ENCODE measurements around the gene CACTIN.

CACTIN gene

DNA sequence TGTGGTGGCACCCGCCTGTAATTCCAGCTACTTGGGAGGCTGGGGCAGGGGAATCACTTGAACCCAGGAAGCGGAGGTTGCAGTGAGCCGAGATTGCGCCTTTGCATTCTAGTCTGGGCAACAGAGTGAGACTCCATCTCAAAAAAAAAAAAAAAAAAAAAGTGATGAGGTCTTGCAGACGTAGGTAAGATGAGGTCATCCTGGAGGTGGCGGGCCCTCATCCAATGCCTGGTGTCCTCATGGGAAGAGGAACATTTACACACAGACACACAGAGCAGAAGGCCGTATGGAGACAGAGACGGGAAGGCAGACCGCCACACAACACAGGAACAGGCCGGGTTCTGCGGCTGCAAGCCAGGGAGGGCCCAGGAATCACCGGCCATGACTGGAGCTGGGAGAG is 4.4 kb downstream of the CACTIN start:
- DNase-seq, result no peak

- no peak for DNase-seq
Observed at GRCh38 chr19:3621689-3622088, 4.9 kb downstream of the CACTIN start.

DNA sequence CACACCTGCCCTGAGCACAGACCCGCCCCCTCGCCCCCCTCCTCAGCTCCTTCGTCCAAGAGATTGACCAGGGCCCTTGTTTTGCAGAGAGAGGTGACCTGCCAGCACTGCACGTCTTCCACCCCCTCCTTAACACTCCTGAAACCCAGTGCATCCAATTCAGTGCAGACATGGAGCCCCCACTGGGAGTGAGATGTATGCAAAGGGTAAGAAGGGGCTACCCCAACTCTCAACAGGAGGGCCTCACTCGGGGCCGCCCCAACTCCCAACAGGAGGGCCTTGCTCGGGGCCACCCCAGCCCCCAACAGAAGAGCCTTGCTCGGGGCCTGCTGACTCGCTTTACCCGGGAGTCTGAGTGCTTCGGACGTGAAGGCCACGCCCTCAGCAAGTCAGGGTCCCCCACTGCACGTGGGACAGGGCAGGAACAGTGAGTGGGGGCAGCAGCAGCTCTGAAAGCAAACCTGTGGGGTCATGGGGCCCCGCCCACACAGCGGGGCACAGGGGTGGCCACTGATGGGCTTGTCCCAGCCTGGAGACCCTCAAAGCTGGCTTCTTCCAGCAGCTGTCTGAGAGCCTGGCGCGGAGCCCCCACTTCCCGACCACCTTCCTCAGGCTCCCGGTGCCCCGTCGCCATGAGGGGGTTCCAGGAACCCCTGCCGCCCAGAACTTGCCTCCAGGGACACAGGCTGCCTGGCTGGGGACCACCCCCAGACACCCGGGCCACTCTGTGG is 5.6 kb downstream of the CACTIN start:
- DNase-seq, result no peak

DNA sequence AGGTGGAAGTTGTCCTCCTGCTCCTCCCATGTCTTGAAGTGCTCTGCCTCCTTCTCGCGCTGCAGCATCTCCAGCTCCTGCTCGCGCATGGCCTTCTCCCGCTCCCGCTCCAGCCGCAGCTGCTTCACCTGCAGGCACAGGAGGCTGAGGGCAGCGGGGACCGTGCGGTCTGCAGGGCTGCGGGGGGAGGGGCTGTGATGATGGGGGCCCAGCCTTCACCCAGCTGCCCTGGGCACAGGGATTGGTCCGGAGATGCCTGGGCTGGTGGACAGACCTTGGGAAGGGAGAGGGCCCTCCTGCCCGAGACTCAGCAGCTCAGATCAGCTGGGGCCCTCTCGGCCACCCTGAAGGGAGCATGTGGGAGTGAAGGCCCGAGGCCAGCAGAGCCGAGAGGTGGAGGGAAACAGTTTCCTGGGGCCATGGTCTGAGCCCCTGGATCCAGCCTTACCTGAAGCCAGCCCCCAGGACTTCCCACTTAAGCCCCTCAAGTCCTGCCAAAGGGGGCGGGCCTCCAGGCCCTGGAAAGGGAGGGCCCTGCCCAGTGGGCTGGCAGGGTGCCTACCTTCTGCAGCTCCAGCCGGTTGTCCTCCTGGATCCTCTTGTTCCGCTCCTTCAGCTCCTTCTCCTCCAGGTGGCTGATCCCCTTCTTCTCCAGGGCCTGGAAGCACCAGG is 6.3 kb downstream of the CACTIN start:
- no peak for DNase-seq

DNA sequence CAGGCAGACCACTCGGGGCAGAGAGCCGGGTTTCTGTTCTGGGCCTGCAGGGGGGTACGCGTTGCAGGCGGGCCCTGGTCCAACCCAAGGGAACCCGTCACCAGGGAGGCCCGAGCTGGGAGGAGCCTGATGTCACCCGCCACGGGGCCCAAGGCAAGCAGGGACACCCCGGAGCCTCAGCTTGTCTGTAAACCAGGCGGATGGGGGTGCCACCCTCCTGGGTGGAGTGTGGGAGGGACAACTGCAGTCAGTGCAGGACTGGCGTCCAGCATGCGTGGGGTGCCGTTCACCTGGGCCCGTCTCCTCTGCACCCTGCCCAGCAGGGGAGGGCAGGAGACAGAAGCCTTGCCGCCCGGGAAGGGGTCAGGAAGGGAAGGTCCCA is 7.0 kb downstream of the CACTIN start:
- DNase-seq, result no peak

DNA sequence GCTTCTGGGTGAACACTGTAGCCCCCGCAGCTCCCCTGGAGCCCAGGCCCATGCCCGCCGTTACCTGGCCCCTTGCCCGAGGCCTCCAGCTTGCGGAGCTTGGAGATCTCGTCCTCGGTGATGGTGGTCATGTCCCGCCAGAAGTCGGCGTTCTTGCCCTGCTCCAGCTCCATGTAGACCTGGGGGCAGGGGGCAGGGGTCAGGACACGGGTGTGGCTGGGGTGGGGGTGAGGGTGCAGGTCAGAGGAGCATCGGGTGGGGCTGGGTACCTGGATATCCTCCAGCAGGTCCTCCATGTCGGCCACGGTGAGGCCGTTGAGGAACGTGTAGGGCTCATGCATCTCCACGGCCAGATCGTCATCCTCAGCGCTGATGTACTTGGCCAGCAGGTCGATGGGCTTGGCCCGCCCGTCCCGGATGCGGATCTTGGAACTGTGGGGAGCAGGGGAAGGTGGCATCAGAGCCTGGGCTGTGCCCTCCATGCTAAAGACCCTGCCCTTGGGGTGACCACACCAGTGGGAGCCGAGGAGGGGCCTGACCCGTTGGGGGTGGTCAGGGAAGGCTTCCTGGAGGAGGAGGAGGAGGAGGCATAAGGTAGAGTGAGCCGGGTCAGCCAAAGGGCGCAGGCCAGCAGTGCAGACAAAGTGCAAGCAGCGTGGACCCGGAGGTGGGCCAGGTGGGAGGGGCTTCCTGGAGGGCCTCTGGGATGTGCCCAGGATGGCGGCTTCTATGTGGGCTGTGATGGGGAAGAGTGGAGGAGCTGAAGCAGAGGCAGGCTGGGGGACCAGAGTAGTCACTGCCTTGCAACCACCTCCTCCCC is 7.6 kb downstream of the CACTIN start:
- no peak for DNase-seq

DNA sequence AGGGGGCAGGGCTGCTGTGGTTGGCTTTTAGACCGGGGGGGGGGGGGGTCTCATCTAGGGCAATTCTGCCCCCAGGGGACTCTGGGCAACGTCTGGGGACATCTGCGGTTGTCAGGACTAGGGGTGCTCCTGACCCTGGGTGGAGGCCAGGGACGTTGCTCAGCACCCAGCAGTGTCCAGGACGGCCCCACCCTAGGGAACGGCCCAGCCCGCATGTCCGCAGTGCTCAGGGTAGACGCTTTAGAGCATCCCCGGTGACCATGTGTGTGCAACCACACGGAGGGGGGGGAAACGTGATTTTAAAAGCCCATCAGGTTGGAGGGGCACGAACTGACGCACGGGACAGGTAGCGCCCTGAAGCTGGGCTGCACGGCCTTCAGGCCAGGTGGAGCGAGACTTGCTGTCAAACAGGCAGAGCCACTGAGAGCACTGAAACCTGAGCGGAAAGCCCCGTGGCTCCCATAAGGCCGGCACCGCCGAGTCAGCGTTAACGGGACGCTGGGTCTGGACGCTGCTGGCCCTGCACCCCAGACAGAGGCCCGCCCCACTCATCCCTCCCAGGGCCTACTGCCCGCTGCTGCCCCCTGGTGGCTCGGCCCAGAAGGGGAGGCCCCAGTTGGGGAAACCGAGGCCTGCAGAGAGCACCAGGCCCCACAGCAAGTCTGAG is 8.3 kb downstream of the CACTIN start:
- no peak for DNase-seq

GRCh38 chr19:3617463-3617862 is 9.1 kb downstream of the CACTIN start:
- DNase-seq, result no peak

GRCh38 chr19:3615524-3616135 is 11.0 kb downstream of the CACTIN start:
- DNase-seq, result no peak

- no peak for DNase-seq
Observed at GRCh38 chr19:3614858-3615505, 11.6 kb downstream of the CACTIN start.

DNA sequence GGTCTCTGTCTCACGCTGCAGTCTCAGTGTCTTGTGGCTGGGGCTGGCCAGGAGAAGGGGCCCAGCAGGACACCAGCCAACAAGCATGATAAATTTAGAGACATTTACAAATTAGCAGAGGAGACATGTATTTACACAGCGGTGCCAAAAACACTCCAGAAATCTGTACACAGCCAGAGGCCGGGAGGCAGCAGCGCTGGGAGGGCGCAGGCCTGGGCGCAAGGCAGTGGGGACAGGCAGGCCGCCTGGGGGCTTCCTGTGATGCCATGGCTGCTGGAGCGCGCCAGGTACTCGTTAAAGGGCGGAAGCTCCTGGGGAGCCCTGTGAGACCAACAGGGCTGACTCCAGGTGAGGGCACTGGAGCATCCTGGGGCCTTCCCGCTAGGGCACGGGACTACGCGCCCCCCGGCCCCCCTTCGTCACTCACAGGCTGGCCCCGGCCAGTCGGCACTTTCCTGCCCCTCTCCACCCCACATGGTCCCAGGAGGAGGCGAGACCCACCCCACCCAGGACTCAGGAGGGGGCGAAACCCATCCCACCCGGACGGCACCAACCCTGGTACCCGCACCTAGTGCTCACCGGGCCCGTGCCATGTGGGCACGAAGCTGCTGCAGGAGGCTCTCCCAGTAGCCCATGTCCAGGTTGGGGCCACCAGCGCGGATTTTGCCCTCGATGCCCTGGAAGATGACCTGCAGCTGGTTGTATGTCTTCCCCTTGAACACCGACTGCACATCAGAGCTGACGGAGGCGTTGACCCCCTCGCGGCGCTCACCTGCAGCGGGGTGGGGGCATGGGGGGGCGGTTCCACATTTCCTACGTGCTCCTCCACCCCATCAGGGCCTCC is 12.6 kb downstream of the CACTIN start:
- no peak for DNase-seq

DNA sequence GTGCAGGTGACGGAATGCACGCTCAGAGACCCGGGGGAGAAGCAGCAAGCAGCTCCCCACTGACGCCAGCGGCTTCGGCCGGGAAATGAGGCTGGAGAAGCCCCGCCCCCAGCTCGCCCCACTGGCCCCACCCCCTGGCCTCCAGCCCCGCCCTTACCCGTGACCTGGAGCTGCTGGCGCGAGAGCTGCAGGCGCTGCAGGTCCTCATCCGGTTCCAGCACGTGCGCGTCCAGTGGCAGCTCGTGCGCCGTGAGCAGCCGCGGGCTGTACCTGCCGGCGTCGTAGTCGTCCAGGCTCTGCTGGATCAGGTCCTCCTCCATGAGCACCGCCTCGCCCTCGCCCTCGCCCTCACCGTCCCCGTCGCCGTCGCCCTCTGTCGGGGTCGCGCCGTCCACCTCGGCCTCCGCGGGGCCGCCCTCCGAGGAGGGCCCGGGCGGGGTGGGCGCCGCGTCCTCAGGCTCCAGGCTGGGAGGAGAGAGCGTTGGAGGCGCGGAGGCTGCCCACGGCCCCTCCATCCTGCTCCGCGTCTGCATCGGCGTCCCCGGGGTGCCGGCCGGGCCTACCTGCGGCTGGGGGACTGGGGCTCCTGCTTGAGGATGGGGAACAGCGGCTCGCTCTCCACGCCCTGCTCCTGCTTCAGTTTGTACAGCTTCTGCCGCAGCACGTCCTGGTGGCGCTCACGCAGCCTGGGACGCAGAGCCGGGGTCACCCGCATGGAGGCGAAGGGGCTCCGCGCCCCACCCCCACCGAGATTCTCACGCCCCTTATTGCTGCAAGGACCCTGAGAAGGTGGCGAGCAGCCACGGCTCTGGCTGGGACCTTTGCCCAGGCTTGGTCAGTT is 13.5 kb downstream of the CACTIN start:
- no peak for DNase-seq

DNA sequence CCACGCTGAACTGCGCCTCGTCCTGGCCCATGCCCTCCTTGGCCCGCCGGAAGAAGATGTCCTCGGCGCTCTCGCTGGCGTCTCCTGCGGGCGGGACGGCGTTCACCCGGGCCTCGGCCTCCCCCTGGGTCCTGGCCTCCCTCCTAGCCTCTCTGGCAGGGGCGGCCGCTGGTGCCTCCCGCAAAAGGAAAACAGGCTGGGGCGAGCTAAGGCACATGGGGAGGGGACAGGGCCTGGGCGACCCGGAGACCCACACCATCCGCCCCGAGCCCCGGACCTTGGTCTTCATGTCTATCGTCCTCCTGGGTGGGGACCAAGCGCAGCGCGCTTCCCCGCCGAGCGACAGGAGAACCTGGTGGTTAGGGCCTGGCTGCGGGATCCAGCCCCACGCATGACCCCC is 14.3 kb downstream of the CACTIN start:
- no peak for DNase-seq

GRCh38 chr19:3611841-3612240 is 14.7 kb downstream of the CACTIN start:
- no peak for DNase-seq

GRCh38 chr19:3610745-3611717 is 15.6 kb downstream of the CACTIN start:
- no peak for DNase-seq

GRCh38 chr19:3609779-3610719 is 16.5 kb downstream of the CACTIN start:
- DNase-seq, result no peak

DNA sequence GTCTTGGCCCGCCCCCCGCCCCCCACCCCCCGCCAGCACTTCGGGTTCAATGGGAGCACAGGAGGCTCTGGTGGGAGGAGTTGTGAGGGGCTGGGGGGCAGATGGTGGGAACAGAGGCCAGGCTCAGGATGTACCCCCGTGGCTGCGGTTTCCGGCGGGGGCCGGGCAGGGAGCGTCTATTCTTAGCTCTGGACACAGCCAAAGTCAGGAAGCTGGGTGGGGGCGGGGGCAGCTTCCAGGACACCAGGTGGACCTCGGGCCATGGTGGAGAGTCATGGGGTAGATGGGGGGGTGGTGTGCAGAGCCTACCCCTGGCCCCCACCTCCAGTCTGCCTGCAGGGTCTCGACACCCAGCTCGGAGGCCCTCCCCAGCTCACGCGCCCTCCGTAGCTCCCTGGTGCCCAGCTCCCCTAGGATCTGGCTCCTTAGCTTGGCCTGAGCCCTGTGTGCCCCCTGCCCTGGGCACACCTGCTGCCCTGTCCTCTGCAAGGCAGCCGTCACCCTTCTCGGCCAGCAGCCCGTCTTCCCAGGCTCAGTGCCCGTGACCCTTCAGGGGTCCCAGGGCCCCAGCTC is 17.8 kb downstream of the CACTIN start:
- no peak for DNase-seq

Measured in DMS 273 treated with DMSO at 0.1 percent for 48 hours (cell line).